Mucosa of descending colon (tissue), 3 donors: ENCODE measurements around the gene SLC38A10. TPM values are rescaled to one million over a fixed set of nuclear protein-coding genes. Genes with fewer than 3 reads are reported as not detected.

ENCODE experiments used
- ATAC-seq: fragments of 200-7000 bp; cut with Tn5 transposase; one replicate; pipeline ENCODE4 v1.9.1; 2020; ENCODE audit warnings: mild to moderate bottlenecking, moderate library complexity
- DNase-seq, 3 donors: peaks; one replicate each; pipeline ENCODE4 v3.0.0-alpha.2; 2020
- H3K36me3 ChIP-seq: fragments of 200-600 bp; one replicate; pipeline ENCODE4 v1.8.0; 2021; ENCODE audit warnings: low read depth, mild to moderate bottlenecking
- H3K4me1 ChIP-seq: fragments of 200-600 bp; one replicate; pipeline ENCODE4 v1.8.0; 2021; ENCODE audit warnings: low read depth, mild to moderate bottlenecking
- H3K4me3 ChIP-seq: fragments of 200-600 bp; one replicate; pipeline ENCODE4 v1.8.0; 2021; ENCODE audit warnings: mild to moderate bottlenecking
- H3K9me3 ChIP-seq: fragments of 200-600 bp; one replicate; pipeline ENCODE4 v1.8.0; 2021; ENCODE audit warnings: mild to moderate bottlenecking
- intact Hi-C, 2 donors: fragments of 100-400 bp; cut with DNase I in 1 of 2; cut with micrococcal nuclease in 1 of 2; formaldehyde crosslinking; loops; one replicate each; pipeline versions ENCODE4 v1.11.0 to v1.11.1; 2022; cut with DNase I, micrococcal nuclease
- total RNA-seq, 3 donors: library from RNA; stranded (reverse); fragmentation: NEBNext Ultra II Directional in 2 of 3; extraction: Animal tissue kit (Norgen Biotek cat#: 25700) in 2 of 3; gene quantifications; one replicate each; pipeline versions ENCODE4 v1.2.1 to v1.2.4, GENCODE V29; 2021 to 2023
- TF ChIP-seq, protein P1 (sequence below): fragments of 200-600 bp; IDR thresholded peaks from one replicate; pipeline ENCODE4 v1.8.0; 2022; ENCODE audit warnings: antibody characterized with exemption, mild to moderate bottlenecking
- donor health status: DM: no; HTN: no; CAD: no; lungs with moderate emphysema.
- donor health status: DM: no; HTN: no; CAD: no.
- donor health status: DM: no; HTN: yes; CAD: no.

SLC38A10 gene
- total RNA-seq, 3 donors from 2014 or later, result 77.0 to 95.3 (median 94.0) TPM

DNA sequence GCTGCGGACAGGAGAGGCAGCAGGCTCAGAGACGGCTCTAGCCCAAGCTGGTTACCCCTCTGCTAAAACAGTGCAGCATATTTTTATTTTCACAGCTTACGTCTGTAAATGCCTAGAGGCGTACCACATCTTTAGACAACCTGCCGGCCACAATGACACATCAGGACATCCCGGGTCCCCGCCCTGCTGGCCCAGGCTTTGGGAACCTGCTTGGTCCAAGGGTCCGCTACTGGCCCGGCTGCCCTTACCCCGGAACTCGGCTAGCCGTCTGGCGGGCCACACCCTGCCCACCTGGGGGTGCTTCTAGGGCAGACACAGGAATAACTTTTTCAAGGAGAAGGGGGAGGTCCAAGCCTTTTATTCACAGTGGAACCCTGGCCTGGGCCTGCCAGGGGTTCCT is 76.6 kb downstream of the SLC38A10 start:
- DNase-seq (no peak), ATAC-seq (no peak)
- intact Hi-C loops, result no loop called here
- Histone ChIP-seq H3K9me3 (no peaks in the 10 kb centered on the region), H3K36me3 (peaks cover 3% of the 10 kb centered on the region), H3K4me3 (no peak overlapping the region), H3K4me1 (peaks cover 13% of the 10 kb centered on the region)
- TF ChIP-seq, protein P1, sequence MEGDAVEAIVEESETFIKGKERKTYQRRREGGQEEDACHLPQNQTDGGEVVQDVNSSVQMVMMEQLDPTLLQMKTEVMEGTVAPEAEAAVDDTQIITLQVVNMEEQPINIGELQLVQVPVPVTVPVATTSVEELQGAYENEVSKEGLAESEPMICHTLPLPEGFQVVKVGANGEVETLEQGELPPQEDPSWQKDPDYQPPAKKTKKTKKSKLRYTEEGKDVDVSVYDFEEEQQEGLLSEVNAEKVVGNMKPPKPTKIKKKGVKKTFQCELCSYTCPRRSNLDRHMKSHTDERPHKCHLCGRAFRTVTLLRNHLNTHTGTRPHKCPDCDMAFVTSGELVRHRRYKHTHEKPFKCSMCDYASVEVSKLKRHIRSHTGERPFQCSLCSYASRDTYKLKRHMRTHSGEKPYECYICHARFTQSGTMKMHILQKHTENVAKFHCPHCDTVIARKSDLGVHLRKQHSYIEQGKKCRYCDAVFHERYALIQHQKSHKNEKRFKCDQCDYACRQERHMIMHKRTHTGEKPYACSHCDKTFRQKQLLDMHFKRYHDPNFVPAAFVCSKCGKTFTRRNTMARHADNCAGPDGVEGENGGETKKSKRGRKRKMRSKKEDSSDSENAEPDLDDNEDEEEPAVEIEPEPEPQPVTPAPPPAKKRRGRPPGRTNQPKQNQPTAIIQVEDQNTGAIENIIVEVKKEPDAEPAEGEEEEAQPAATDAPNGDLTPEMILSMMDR, result no peak

DNA sequence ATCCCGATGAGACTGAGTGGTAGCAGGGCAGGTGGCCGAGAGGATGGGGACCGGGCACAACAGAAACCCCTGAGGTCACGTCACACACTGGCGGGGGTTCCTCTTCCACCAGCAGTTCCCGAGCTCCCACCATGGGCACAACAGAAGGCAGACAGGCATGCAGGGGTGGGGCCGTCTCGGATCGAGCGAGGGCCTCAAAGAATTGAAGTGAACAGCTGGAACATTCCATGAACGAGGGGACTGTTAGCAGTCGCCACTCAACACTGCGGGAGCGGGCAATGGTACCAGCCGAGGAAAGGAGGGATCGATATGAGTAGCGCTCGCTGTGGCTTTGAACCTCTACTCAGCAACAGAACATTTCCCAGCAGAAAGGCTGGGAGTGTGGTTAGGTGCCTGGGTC is 77.6 kb downstream of the SLC38A10 start:
- TF ChIP-seq, protein P1, result no peak
- Histone ChIP-seq H3K4me3 (no peak overlapping the region), H3K4me1 (peaks cover 11% of the 10 kb centered on the region), H3K36me3 (no peaks in the 10 kb centered on the region), H3K9me3 (no peaks in the 10 kb centered on the region)
- ATAC-seq, result no peak
- intact Hi-C loops, result no loop called here
- no peak for DNase-seq

DNA sequence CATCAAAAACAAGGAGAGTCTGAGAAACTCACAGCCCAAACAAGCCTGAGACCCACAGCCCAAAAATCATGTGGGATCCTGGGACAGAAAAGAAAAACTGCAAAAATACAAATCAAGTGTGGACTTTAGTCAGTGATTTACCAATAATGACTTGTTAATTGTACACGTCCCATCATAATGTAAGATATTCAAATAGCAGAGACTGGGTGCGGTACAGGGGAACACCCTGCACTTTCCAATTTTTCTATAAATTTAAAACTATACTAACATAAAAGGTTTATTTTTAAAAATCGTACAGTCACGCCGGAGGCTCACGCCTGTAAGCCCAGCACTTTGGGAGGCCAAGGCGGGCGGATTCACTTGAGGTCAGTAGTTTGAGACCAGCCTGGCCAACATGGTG is 81.1 kb downstream of the SLC38A10 start:
- ATAC-seq (no peak), DNase-seq (no peak)
- intact Hi-C loops, result no loop called here
- Histone ChIP-seq H3K36me3 (no peaks in the 10 kb centered on the region), H3K4me1 (no peaks in the 10 kb centered on the region), H3K9me3 (no peaks in the 10 kb centered on the region), H3K4me3 (no peak overlapping the region)
- TF ChIP-seq, protein P1, result no peak

DNA sequence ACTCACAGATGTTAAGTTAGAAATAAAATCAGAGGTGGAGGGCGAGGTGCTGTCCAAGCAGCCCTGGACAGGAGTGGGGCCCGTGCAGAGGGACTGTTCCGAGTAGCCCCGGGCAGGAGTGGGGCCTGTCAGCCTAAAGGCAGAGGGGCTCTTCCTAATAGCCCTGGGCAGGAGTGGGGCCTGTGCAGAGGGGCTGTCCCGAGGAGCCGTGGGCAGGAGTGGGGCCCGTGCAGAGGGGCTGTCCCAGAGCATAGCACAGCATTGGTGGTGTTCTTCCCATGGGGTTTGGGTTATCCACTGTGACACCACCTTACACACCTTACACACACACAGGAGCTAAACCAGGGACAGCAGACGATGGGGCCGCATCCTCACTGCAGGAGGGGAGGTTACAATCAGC is 82.7 kb downstream of the SLC38A10 start:
- DNase-seq, result no peak
- no peaks in the 10 kb centered on the region for H3K4me1 ChIP-seq
- H3K9me3 ChIP-seq, result no peaks in the 10 kb centered on the region
- no peak overlapping the region for H3K4me3 ChIP-seq
- TF ChIP-seq, protein P1, result no peak
- ATAC-seq, result no peak
- intact Hi-C loops, result no loop called here
- no peaks in the 10 kb centered on the region for H3K36me3 ChIP-seq

DNA sequence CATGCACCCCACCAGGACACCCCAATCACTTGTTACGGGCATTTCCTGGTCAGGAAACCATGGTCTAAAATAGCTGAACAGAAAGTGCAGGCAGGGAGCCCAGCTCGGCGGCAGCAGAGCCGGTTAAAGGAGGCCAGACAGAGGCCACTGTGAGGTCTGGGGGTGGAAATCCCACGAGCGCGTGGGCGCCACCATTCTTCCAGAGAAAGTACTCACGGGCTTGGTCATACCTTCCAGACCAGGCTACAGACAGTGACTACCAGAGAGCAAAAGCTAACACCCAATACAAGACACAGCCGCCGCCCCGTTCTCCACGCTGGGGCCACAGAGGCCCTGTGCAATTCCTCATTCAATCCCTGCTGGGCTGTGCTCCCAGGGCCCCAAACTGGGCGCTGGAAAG is 84.2 kb downstream of the SLC38A10 start:
- no peak overlapping the region for H3K4me3 ChIP-seq
- H3K4me1 ChIP-seq, result no peaks in the 10 kb centered on the region
- intact Hi-C loops, result no loop called here
- DNase-seq (no peak), ATAC-seq (no peak)
- no peaks in the 10 kb centered on the region for H3K36me3 ChIP-seq
- H3K9me3 ChIP-seq, result no peaks in the 10 kb centered on the region
- TF ChIP-seq, protein P1, result no peak

DNA sequence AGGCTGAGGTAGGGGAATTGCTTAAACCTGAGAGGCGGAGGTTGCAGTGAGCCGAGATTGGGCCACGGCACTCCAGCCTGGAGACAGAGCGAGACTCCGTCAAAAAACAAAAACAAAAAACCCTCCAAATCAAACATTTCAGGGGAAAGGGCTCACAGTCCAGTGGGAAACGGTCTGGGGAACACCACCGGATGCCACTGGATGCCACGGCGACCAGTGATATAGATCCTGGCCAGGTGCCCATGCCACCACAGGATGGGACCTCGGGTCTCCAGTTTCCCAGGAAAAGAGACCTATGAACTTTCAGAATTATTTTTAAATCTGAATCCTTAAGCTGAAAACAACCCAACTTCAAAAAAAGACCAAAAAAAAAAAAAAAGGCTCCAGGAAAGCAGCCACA is 84.6 kb downstream of the SLC38A10 start:
- no peak for DNase-seq
- Histone ChIP-seq H3K36me3 (no peaks in the 10 kb centered on the region), H3K9me3 (no peaks in the 10 kb centered on the region), H3K4me3 (no peak overlapping the region), H3K4me1 (no peaks in the 10 kb centered on the region)
- intact Hi-C loops, result no loop called here
- TF ChIP-seq, protein P1, result no peak
- ATAC-seq, result no peak
